Putamen (tissue), 1 donor: ENCODE data around the gene STRIP2.
"Not testable (repeated sequence)": the region's sequence is repeated elsewhere in the genome, so short reads cannot be mapped to it uniquely, and the experiment has no call there.

Source experiments
- DNase-seq: peaks from one replicate; pipeline ENCODE4 v3.0.0-alpha.2; 2016; ENCODE audit warnings: low spot score

STRIP2 gene

GRCh38 chr7:129530795-129531391, 96.7 kb downstream of the STRIP2 start:
- DNase-seq: no peak

GRCh38 chr7:129531721-129532120, 97.5 kb downstream of the STRIP2 start:
- DNase-seq: no peak

GRCh38 chr7:129532375-129532774, 98.1 kb downstream of the STRIP2 start:
- no peak for DNase-seq

- DNase-seq: not testable (repeated sequence)
Measured at GRCh38 chr7:129534558-129535274, 100.5 kb downstream of the STRIP2 start.

GRCh38 chr7:129535896-129536295, 101.7 kb downstream of the STRIP2 start:
- no peak for DNase-seq

GRCh38 chr7:129536323-129536722, 102.1 kb downstream of the STRIP2 start:
- DNase-seq: no peak
